Suprapubic skin (tissue), 3 donors: Measurements from ENCODE around the gene MCC.

Source experiments
- CTCF ChIP-seq, 2 donors: fragments of 200-600 bp in 1 of 2; fragments of 450-650 bp in 1 of 2; sonication (generic) in 1 of 2; IDR thresholded peaks; one replicate each; pipeline ENCODE4 v1.5.1; 2016 to 2019; ENCODE audit warnings: antibody characterized with exemption in 2 of 2, mild to moderate bottlenecking in 1 of 2, moderate library complexity in 1 of 2
- EP300 ChIP-seq: sonication (generic); formaldehyde crosslinking; IDR thresholded peaks from one replicate; pipeline ENCODE4 v1.6.1; 2017; ENCODE audit warnings: antibody characterized with exemption
- POLR2A ChIP-seq, 2 donors: fragments of 450-650 bp; IDR thresholded peaks; one replicate each; pipeline ENCODE4 v1.6.1; 2017; ENCODE audit warnings: antibody characterized with exemption in 2 of 2, mild to moderate bottlenecking in 2 of 2, moderate library complexity in 2 of 2

GRCh38 chr5:113325054-113325453 is 163.2 kb downstream of the MCC start:
- no peak for TF ChIP-seq POLR2A (IDR thresholded peaks at IDR 0.05)
- no peak for TF ChIP-seq CTCF (IDR thresholded peaks at IDR 0.05)
- TF ChIP-seq EP300, result no peak
